ENCODE results near the gene UEVLD. TPM values are rescaled to one million over a fixed set of nuclear protein-coding genes. Genes with fewer than 3 reads are reported as not detected.

UEVLD gene
- 10 to 100 TPM; 10.3 to 26.0 (median 19.1) TPM for total RNA-seq

DNA sequence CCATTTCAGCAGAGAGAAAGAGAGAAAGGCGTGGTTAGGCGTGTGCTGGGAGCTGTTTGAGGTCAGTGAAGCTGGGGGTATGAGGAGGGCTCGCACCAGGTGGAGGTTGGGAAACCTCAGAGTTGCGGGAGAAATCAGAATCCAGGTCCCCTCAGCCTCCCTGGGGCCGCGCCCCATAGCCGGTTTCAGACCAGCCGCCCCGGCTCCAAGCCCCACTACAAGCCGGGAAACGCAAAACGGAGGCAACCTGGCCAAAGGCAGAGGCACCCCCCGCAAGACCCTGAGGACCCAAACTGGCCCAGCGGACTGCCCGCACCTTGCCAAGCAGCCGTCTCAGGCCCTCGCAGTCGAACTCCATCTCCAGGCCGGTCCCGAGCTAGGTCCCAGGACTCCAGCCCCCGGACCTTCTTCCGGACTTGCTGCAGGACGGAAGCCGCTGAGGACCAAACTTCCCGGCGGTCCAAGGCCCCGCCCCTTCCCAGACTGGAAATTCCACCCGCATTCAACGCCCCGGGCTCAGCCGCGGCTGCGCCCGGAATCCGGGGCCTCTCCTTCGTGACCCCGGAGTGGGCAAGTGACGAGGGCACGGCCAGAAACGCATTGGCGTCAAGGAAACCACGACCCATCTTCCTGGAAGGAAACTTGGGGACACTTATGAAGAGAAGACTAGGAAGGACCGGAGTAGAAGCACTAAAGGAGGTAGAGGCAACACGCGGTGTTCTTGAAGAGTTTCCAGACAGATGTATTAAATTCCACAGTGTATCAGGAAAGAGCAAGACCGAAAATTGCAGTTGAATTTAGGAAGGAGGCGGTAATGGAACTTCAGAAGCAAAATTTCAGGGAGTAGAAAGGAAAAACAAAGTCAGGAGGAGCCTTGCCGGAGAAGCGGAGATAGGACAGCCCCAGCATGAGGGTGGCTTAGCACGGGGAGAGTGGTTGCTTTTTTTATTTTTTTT lies at the start of gene UEVLD:
UEVLD (minus strand) TSS at position 438 of the 956 bp plus-strand sequence; CDS start at position 358, 80 bp downstream.
- Histone ChIP-seq H3K4me3 (peak within 1 kb of the TSS; percentile 63 to 91 (median 69)), H3K27ac (peak within 1 kb of the TSS; percentile 73 to 90 (median 84)), H3K36me3 (no peaks in the 10 kb centered on the region), H3K9me3 (no peaks in the 10 kb centered on the region), H3K4me1 (peaks cover 19 to 37% (median 30%) of the 10 kb centered on the region in 4 donors), H3K27me3 (no peaks in the 10 kb centered on the region)
- DNase-seq, result peak; percentile 94
- TF ChIP-seq, protein P1, sequence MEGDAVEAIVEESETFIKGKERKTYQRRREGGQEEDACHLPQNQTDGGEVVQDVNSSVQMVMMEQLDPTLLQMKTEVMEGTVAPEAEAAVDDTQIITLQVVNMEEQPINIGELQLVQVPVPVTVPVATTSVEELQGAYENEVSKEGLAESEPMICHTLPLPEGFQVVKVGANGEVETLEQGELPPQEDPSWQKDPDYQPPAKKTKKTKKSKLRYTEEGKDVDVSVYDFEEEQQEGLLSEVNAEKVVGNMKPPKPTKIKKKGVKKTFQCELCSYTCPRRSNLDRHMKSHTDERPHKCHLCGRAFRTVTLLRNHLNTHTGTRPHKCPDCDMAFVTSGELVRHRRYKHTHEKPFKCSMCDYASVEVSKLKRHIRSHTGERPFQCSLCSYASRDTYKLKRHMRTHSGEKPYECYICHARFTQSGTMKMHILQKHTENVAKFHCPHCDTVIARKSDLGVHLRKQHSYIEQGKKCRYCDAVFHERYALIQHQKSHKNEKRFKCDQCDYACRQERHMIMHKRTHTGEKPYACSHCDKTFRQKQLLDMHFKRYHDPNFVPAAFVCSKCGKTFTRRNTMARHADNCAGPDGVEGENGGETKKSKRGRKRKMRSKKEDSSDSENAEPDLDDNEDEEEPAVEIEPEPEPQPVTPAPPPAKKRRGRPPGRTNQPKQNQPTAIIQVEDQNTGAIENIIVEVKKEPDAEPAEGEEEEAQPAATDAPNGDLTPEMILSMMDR (IDR thresholded peaks at IDR 0.05), result no peak
- TF ChIP-seq EP300 (IDR thresholded peaks at IDR 0.05) (peak in 3 of 4 donors; percentile 24 to 86 (median 55)), POLR2AphosphoS5 (IDR thresholded peaks at IDR 0.05) (peak; percentile 87 to 96), POLR2A (IDR thresholded peaks at IDR 0.05) (peak in 3 of 4 donors; percentile 39 to 87 (median 78))
- peak; percentile 96 to 99 for ATAC-seq (ENCODE audit: low FRiP score in 2 of 2)
- WGBS, 2 donors, result 3 to 4% methylated on average over 20 to 50 of the region's 50 CpGs

DNA sequence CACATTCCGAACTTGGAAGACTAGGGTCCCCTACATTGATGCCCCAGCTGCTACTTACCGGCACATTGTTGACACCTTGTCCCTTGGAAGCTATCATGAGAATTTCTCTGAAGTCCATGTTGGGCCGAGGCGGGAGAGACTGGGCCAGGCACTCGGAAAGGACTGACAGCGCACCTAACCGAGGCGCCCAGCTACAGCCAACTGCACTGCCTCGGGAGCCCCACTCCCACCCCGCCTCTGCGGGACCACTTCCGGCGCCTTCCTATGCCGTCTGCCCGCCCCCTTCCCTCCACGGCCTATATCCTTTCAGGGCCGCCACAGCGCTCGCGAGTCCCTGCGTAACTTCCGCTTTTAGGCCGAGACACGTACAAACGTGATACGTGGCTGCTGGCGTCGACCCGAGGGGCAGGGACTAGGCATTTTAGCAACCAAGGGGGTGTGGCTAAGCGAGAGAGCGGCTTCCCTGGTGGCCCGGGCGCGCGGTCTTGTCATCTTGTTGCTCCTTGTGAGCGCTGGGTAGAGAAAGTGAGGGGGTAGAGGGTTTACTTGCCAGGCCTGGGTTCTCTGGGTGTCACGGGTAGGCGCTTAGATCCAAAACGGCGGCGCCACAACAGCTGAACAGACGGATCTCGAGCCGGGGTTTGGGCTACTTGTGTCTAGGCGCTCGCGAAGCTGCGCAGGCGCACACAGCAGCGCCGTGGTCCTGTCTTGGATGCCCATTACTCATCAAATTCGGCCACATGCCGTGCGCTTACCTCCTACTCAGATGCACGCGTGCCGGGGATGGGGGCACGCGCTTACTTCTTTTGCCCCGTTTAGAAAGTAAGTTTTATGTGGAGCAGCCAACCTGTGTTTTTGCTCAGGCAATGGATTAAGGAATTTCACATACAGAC lies 45.9 kb upstream of the UEVLD start, which contains the start of gene SPTY2D1:
SPTY2D1 (minus strand) TSS at position 203 of the 893 bp plus-strand sequence; CDS start at position 118, 85 bp downstream.
- peak; percentile 99 for ATAC-seq (ENCODE audit: low FRiP score in 2 of 2)

DNA sequence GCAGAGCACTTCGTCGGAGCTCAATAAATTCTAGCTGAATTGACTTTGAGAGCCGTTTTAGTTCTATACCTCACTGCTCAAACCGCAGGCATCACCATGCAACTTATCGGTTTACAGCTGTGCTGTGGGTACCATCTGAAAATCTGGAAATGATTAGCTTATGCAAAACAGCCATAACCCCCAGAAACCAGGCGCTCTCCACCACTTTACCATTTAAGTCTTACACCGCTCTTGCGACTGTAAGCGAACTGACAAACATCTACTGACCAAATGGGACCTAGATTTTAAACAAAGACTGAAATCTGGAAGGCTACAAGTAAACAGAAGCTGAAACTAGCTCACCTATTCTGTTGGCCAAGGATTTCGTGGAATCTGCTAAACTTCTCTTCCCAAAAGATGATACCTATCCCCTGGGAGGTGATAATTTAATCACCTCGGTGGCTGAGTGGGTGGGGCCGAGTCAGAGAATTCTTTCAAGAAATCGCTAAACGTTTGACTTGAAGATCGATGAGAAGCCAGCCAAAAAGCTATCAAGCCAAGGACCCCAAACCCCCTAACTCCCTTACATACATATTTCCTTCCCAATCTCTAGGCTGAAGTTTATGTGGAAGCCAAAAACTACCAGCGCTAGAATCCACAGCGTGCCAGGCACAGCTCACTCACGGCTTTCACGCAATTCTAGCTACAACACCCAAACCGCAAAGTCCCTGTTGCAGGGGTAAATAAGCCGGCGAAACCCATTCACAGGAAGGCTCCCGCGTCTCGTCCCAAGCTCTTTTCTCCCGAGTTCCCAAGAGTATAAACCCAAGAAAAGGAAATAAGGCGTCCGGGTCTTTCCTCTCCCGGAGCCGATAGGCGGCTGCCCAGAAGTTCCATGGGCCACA lies 45.0 kb upstream of the UEVLD start:
- Histone ChIP-seq H3K9me3 (no peaks in the 10 kb centered on the region), H3K36me3 (no peaks in the 10 kb centered on the region), H3K27me3 (no peaks in the 10 kb centered on the region), H3K27ac (peak overlapping the region; percentile 93 to 95 (median 95)), H3K4me1 (peaks cover 16 to 22% (median 19%) of the 10 kb centered on the region in 4 donors), H3K4me3 (peak overlapping the region; percentile 69 to 92 (median 80))
- no peak for TF ChIP-seq POLR2AphosphoS5 (IDR thresholded peaks at IDR 0.05)
- TF ChIP-seq EP300 (IDR thresholded peaks at IDR 0.05), result no peak
- TF ChIP-seq, protein P1 (IDR thresholded peaks at IDR 0.05), result no peak
- TF ChIP-seq POLR2A (IDR thresholded peaks at IDR 0.05), result no peak
- peak in 1 of 2 donors; percentile 0 for ATAC-seq (ENCODE audit: low FRiP score in 2 of 2)
- WGBS, 2 donors, result 9 to 10% methylated on average over 29 to 31 of the region's 31 CpGs
- DNase-seq, result no peak

More for the DNA sequence above, 45.9 kb upstream of the UEVLD start, which contains the start of gene SPTY2D1:
- Histone ChIP-seq H3K36me3 (no peaks in the 10 kb centered on the region), H3K4me1 (peaks cover 16 to 22% (median 19%) of the 10 kb centered on the region in 4 donors), H3K27ac (peak within 1 kb of the TSS; percentile 93 to 95 (median 95)), H3K27me3 (no peaks in the 10 kb centered on the region), H3K4me3 (peak within 1 kb of the TSS; percentile 69 to 92 (median 80)), H3K9me3 (no peaks in the 10 kb centered on the region)
- peak; percentile 97 to 100 for DNase-seq
- TF ChIP-seq POLR2AphosphoS5 (IDR thresholded peaks at IDR 0.05), result peak; percentile 95 to 96
- TF ChIP-seq, protein P1 (IDR thresholded peaks at IDR 0.05), result peak in 3 of 6 experiments; percentile 25 to 42 (median 26)
- TF ChIP-seq EP300 (IDR thresholded peaks at IDR 0.05), result peak in 1 of 4 donors; percentile 62
- peak; percentile 39 to 93 (median 83) for TF ChIP-seq POLR2A (IDR thresholded peaks at IDR 0.05)
- WGBS, 2 donors, result 0 to 1% methylated on average over 16 to 57 of the region's 60 CpGs

DNA sequence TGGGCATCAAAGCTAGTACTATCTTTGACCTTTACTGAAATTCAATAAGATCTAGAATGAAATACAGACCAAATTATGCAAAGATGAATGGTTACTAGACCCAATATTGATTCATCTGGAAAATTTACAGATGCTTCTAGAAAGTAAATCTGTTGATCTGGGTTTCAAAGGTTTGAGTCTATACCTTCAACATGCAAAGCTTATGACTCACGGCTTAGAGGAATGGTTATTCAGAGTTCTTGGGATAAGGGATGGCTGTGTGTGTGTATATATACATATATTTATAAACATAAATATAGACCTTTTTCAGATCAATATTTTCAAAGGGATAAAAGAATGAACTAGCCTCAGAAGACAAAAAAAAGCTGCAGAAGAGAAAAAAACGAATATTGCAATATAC lies 44.3 kb upstream of the UEVLD start:
- peak overlapping the region in 3 of 4 donors; percentile 69 to 92 (median 70) for H3K4me3 ChIP-seq
- no peak for ATAC-seq (ENCODE audit: low FRiP score in 2 of 2)
- TF ChIP-seq POLR2A (IDR thresholded peaks at IDR 0.05) (no peak), POLR2AphosphoS5 (IDR thresholded peaks at IDR 0.05) (no peak)
- TF ChIP-seq, protein P1 (IDR thresholded peaks at IDR 0.05), result no peak
- no peaks in the 10 kb centered on the region for H3K27me3 ChIP-seq
- H3K4me1 ChIP-seq, result peaks cover 16 to 22% (median 19%) of the 10 kb centered on the region in 4 donors
- 50 to 57% methylated on average over 2 of the region's 2 CpGs for WGBS, 2 donors
- H3K36me3 ChIP-seq, result no peaks in the 10 kb centered on the region
- H3K27ac ChIP-seq, result no peak overlapping the region
- no peaks in the 10 kb centered on the region for H3K9me3 ChIP-seq
- DNase-seq, result no peak
